Stimulated activated naive CD8-positive, alpha-beta T cell treated with anti-CD3 and anti-CD28 coated beads, Interleukin-15, Interleukin-2, amounts not matched to agents 100 ng/mL and 50 ng/mL, for 24 hours (primary cell): Measurements from ENCODE around the gene KCNK7.
A peak's percentile ranks its signal among the peaks of the same experiment; 100 is the strongest.

Source experiments
- H3K27ac Mint-ChIP-seq: one replicate; pipeline ENCODE4 v1.8.0; 2021; ENCODE audit warnings: mild to moderate bottlenecking, mixed read lengths
- H3K27me3 Mint-ChIP-seq: one replicate; pipeline ENCODE4 v1.8.0; 2021; ENCODE audit warnings: mixed read lengths
- H3K36me3 Mint-ChIP-seq: one replicate; pipeline ENCODE4 v1.8.0; 2021; ENCODE audit warnings: low read depth, mixed read lengths
- H3K4me1 Mint-ChIP-seq: one replicate; pipeline ENCODE4 v1.8.0; 2021; ENCODE audit warnings: low read depth, mixed read lengths
- H3K4me3 Mint-ChIP-seq: one replicate; pipeline ENCODE4 v1.8.0; 2021; ENCODE audit warnings: mild to moderate bottlenecking, mixed read lengths
- H3K9me3 Mint-ChIP-seq: one replicate; pipeline ENCODE4 v1.8.0; 2021; ENCODE audit warnings: mixed read lengths

Gene KCNK7

DNA sequence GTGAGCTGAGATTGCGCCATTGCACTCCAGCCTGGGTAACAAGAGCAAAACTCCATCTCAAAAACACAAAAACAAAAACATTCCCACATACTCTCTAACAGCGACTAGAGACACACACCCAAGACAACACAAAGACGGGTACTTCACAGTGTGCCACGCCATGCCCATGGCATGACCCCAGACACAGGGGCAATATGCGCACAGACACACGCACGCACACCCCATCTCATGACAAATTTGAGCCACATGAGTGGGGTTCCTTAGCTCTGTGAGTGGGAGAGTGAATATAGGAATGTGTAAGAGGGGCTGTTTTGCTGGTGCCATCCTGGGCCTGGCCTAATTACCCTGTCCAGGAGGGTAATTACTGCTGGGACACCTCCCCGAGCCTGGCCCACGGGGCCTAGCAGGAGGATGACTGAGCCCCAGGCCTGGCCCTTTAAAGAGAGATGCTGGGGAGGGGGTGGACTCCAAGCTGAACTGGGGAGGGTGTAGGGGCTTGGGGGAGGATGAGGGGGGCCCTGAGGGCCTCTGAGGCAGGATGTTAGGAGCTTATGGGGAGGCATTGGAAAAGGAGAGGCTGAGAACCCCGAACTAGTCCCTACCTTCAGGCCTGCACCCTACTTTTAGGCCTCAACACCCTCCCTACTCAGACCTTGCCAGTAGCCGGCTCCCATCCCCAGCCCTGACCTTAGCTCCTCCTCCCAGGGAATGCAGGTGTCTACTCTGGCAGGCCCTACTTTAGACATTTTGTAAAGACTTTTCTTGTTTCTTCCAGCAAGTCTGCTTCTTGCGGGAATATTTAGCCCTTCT lies 38.9 kb downstream of the KCNK7 start:
- peaks cover 76% of the 10 kb centered on the region for H3K4me1 Mint-ChIP-seq
- no peaks in the 10 kb centered on the region for H3K9me3 Mint-ChIP-seq
- no peaks in the 10 kb centered on the region for H3K36me3 Mint-ChIP-seq
- peak overlapping the region; percentile 89 for H3K27ac Mint-ChIP-seq
- no peaks in the 10 kb centered on the region for H3K27me3 Mint-ChIP-seq
- H3K4me3 Mint-ChIP-seq = peak overlapping the region; percentile 83

- Mint-ChIP-seq H3K4me3 (peak overlapping the region; percentile 56), H3K27ac (peak overlapping the region; percentile 78), H3K4me1 (peaks cover 79% of the 10 kb centered on the region), H3K27me3 (no peaks in the 10 kb centered on the region), H3K36me3 (no peaks in the 10 kb centered on the region), H3K9me3 (no peaks in the 10 kb centered on the region)
Observed at GRCh38 chr11:65555693-65556231, 39.8 kb downstream of the KCNK7 start.

DNA sequence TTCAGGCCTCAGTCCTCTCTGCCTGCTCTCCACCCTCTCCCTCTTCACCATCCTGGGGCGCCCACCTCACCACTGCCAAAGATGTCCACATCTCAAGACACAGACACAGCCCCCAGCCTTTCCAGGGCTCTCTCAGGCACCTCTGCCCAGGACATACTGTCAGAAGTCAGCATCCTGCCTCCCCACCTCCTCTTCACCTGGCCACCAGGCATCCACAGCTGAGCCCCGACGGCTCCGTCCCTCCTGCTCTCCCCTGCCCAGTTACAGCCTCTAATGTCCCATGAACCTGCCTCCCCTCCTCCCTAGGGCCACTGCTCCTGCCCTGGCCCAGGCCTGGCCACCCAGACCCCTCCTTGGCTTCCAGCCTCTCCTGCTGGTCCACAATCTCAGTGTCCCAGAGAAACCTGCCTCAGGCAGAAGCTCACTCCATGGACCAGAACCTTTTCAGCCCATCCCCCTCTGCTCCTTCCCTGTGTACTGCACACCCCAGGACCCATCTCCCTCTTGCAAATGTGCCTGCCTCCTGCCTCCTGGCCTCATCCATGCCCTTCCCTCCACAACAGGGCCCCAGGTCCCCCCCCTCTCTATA lies 40.7 kb downstream of the KCNK7 start:
- peak overlapping the region; percentile 85 for H3K27ac Mint-ChIP-seq
- peaks cover under 1% of the 10 kb centered on the region for H3K36me3 Mint-ChIP-seq
- H3K9me3 Mint-ChIP-seq = no peaks in the 10 kb centered on the region
- no peaks in the 10 kb centered on the region for H3K27me3 Mint-ChIP-seq
- H3K4me1 Mint-ChIP-seq = peaks cover 73% of the 10 kb centered on the region
- no peak overlapping the region for H3K4me3 Mint-ChIP-seq

GRCh38 chr11:65554057-65554818 lies 41.4 kb downstream of the KCNK7 start:
- no peaks in the 10 kb centered on the region for H3K27me3 Mint-ChIP-seq
- no peaks in the 10 kb centered on the region for H3K9me3 Mint-ChIP-seq
- peak overlapping the region; percentile 85 for H3K27ac Mint-ChIP-seq
- peak overlapping the region; percentile 57 for H3K4me3 Mint-ChIP-seq
- peaks cover 73% of the 10 kb centered on the region for H3K4me1 Mint-ChIP-seq
- peaks cover 5% of the 10 kb centered on the region for H3K36me3 Mint-ChIP-seq

GRCh38 chr11:65553301-65554001 lies 42.1 kb downstream of the KCNK7 start:
- Mint-ChIP-seq H3K36me3 (peaks cover 5% of the 10 kb centered on the region), H3K4me3 (no peak overlapping the region), H3K27ac (no peak overlapping the region), H3K9me3 (no peaks in the 10 kb centered on the region), H3K4me1 (peaks cover 72% of the 10 kb centered on the region), H3K27me3 (no peaks in the 10 kb centered on the region)

- H3K27me3 Mint-ChIP-seq = no peaks in the 10 kb centered on the region
- H3K9me3 Mint-ChIP-seq = no peaks in the 10 kb centered on the region
- peaks cover 5% of the 10 kb centered on the region for H3K36me3 Mint-ChIP-seq
- H3K4me3 Mint-ChIP-seq = no peak overlapping the region
- peaks cover 81% of the 10 kb centered on the region for H3K4me1 Mint-ChIP-seq
- H3K27ac Mint-ChIP-seq = no peak overlapping the region
Observed at GRCh38 chr11:65552388-65552951, 43.1 kb downstream of the KCNK7 start.

- Mint-ChIP-seq H3K4me3 (no peak overlapping the region), H3K9me3 (no peaks in the 10 kb centered on the region), H3K27me3 (no peaks in the 10 kb centered on the region), H3K4me1 (peaks cover 82% of the 10 kb centered on the region), H3K27ac (no peak overlapping the region), H3K36me3 (peaks cover 5% of the 10 kb centered on the region)
Observed at GRCh38 chr11:65551572-65552387, 43.8 kb downstream of the KCNK7 start.

DNA sequence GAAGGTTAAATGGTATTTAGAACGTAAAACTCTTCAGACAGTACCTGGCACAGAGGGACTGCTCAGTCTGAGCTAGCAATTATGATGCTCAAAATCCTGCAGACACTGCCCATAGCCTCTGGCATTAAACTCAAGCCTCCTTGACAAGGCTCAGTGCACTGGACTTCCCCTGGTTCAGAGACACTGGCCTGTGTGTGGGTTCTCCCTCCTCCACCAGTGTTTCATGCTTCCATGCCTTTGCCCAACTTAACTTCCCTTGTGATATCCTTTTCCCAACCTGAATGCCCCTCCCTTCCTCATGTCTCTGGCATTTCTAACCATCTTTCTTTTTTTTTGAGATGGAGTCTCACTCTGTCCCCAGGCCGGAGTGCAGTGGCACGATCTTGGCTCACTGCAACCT lies 46.5 kb downstream of the KCNK7 start:
- peaks cover 74% of the 10 kb centered on the region for H3K4me1 Mint-ChIP-seq
- no peaks in the 10 kb centered on the region for H3K9me3 Mint-ChIP-seq
- peaks cover 5% of the 10 kb centered on the region for H3K36me3 Mint-ChIP-seq
- H3K27me3 Mint-ChIP-seq = no peaks in the 10 kb centered on the region
- H3K27ac Mint-ChIP-seq = no peak overlapping the region
- H3K4me3 Mint-ChIP-seq = no peak overlapping the region

DNA sequence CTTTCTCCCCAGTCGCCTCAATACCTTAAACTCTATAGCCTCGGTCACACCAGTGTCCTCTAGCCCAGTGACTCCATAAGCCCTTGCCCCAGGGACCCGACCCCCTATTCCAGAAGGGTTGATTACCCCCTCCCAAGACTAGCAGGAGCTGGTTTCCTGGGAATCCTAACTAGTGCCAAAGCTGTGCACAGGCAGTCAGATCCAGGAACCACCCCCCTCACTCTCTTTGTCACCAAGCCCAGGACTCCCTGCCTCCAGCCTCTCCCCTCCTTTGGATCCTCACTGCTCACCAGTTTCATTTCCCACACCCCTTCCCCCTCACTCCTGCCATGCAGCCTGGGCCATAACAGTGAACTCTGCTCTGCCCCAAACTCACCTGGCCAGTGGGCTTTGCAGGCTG lies 47.2 kb downstream of the KCNK7 start:
- peaks cover 5% of the 10 kb centered on the region for H3K36me3 Mint-ChIP-seq
- no peaks in the 10 kb centered on the region for H3K27me3 Mint-ChIP-seq
- H3K4me3 Mint-ChIP-seq = no peak overlapping the region
- H3K4me1 Mint-ChIP-seq = peaks cover 73% of the 10 kb centered on the region
- H3K27ac Mint-ChIP-seq = no peak overlapping the region
- H3K9me3 Mint-ChIP-seq = no peaks in the 10 kb centered on the region

- H3K27me3 Mint-ChIP-seq = no peaks in the 10 kb centered on the region
- H3K4me3 Mint-ChIP-seq = no peak overlapping the region
- H3K9me3 Mint-ChIP-seq = no peaks in the 10 kb centered on the region
- no peak overlapping the region for H3K27ac Mint-ChIP-seq
- H3K4me1 Mint-ChIP-seq = peaks cover 67% of the 10 kb centered on the region
- peaks cover 7% of the 10 kb centered on the region for H3K36me3 Mint-ChIP-seq
Observed at GRCh38 chr11:65547446-65548125, 48.0 kb downstream of the KCNK7 start.

DNA sequence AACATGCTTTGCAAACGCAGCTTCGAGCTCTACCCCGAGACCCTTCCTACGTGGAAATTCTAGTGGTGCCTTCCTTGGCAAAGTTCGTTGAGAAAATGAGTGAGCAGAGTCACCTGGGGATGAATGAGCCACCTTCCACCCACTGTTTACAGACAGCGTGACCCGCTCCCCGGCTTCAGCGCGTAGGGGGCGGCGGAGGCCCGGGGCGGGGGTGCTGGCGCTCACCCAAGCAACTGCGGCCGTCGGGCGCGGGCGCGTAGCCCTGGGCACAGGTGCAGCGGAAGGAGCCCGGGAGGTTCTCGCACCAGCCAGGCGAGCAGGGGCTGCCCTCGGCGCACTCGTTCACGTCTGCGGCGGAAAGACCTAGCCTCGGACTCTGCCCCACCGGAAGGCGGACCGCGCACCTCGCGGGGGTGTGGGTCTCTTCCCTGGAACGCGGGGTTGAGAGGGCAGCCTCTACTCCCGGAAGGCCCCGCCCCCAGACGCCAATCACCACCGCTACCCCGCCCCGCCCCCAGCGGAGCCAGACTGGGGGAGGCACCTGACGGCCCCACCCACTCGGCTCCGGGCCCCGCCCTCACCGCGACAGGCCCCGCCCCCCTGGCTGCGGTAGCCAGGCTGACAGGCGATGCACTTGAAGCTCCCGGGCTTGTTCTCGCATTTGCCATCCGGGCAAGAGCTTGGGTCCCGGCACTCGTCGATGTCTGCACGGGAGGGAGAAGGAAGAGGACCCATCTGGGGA lies 49.2 kb downstream of the KCNK7 start:
- Mint-ChIP-seq H3K9me3 (no peaks in the 10 kb centered on the region), H3K36me3 (peaks cover 8% of the 10 kb centered on the region), H3K4me3 (peak overlapping the region; percentile 75), H3K4me1 (peaks cover 61% of the 10 kb centered on the region), H3K27me3 (no peaks in the 10 kb centered on the region), H3K27ac (peak overlapping the region; percentile 82)

GRCh38 chr11:65545853-65546216 lies 49.8 kb downstream of the KCNK7 start:
- Mint-ChIP-seq H3K4me3 (peak overlapping the region; percentile 75), H3K4me1 (peaks cover 64% of the 10 kb centered on the region), H3K9me3 (no peaks in the 10 kb centered on the region), H3K36me3 (peaks cover 8% of the 10 kb centered on the region), H3K27me3 (no peaks in the 10 kb centered on the region), H3K27ac (peak overlapping the region; percentile 82)
